ENCODE measurements around the gene HSD3B2.

The HSD3B2 gene

DNA sequence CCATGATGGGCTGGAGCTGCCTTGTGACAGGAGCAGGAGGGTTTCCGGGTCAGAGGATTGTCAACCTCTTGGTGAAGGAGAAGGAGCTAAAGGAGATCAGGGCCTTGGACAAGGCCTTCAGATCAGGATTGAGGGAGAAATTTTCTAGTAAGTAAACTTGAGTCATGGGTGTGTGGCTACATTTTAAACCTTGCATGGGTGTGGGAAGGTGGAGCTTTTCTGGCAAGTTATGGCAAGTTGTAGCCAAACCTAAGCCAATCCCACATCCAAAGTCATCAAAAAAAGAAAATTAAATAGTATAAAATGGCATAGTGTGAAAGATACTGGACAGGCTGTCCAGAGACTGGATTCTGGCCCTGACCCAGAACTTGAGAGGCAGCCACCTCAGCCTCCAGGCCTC, 52.3 kb downstream of the HSD3B2 start:
- DNase-seq, result no peak

DNA sequence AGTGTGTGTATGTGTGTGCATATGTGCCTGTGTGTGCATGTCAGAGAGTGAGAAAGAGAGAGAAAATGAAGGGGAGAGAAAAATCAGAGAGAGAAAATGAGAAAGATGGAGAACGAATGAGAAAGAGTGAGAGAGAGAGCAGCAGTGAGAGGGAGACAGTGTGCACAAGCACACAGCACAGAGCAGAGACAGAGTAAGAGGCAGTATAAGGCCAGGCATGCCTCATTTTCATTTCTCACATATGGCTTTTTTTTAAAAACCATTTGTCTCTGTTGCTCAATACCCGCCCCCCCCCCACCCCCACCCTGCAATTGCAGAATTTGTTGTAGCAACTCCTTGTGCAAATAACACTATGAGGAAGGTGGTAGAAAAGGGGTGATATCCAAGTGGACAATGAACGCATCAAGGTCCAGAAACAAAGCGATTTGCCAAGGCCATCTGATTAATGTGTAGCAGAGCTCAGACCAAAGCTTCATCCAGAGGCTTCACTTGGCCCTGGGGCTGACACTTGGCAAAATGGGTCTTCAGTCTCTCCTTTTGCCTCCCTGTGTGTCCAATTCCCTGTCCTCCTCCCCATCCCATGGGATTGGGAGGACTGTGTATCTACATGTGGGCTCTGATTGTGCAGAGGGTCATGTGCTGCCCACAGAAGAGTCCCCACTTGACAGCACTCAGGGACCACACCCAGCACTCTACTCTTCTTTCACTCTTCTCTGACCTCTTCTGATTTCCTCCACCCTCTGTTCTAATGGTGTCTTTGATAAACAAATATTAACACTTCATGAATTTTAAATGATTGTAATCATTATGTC, 53.1 kb downstream of the HSD3B2 start:
- no peak for DNase-seq

DNA sequence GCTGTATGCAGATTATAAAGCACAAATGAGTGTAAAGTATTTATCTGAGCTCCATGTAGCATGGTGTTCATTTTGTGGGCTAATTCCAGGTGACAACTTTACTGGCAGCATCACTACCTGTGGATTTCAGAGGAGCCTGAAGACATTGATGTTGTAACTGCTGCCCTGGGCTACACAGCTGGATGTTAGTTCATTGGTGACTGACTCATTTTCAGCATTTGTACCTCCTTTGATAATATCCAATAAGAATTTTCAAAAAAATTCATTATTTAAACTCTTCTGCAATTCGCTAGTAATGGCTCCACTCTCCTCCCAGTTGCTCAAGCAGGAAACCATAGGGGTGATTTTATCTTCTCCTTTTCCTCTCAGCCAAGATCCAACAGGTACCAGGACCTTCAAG, 54.8 kb downstream of the HSD3B2 start:
- no peak for DNase-seq

DNA sequence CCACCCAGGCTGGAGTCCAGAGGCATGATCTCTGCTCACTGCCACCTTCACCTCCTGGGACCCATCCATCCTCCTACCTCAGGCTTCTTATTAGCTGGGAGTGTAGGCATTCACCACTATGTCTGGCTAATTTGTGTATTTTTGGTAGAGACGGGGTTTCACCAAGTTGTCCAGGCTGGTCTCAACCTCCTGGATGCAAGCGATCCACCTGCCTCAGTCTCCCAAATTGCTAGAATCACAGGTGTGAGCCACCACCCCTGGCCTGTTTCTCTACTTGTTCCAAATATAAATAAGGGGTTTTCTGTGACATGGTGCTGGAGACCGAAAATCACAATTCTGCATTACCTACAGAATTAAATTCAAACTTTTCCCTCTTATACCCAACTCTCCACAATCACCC, 55.4 kb downstream of the HSD3B2 start:
- DNase-seq, result no peak

DNA sequence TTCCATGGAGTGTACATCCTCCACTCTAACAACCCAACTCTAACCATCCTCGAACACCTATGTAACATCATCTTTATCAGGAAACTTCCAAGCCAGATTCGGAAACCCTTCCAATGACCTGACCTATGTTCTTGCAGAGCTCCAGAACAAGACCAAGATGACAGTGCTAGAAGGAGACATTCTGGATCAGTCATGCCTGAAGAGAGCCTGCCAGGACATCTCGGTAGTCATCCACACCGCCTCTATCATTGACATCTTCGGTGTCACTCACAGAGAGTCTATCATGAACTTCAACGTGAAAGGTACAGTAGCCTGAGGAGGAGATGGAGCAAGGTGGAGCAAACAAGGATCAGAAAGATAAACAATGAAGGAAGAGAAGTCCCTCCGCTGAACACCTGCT, 56.0 kb downstream of the HSD3B2 start:
- no peak for DNase-seq

DNA sequence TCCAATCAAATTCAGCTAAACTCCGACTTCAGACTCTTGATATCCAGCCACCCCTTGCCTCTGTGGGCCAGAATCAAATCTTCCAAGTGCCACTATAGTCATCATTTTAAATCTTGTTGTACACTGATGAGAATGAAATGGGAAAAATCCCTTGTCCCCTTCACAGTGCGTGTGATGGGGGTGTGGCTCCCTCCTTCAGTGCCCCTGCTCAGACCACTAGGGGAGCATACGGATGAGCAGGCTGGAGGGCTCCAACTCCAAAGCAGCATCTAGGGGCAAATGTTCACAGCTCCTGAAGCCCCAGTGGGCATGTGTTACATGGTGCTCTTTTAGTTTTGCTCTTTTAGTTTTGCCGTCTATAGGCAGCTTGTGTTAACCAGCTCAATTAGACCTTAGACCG, 56.6 kb downstream of the HSD3B2 start:
- no peak for DNase-seq

DNA sequence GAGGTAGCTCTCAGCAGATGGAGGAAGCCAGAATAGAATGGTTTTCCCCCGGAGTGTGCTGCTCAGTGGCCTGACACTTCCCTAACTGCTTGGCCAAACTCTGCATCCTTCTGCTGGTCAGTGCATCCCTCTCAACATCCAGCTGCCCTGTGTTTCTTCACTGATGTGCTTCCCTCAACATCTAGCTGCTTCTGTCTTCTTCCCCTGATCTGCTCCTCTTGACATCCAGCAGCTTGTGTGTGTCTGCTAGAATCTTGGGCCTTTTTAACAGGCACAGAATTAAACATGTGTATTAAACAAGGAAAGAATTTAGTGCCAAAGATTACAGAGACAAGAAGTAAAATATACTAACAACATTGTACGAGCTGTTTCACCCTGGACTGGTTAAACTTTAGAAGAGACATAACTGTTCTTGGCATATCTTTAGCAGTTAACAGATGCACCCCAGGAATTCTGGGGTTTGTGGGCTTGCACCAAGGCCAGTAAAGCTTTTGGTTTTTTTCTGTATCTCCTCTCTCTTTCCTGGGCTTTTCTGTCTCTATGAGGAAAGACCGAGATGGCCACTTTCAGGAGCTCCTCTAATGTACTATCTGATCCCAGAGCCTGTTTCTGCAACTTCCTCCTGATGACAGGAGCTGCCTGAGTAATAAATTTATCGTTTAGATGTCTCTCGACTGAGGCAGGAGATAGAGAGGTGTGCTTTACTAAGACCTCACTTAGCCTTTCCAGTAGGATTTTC, 57.3 kb downstream of the HSD3B2 start:
- no peak for DNase-seq

Measured in CD4-positive, alpha-beta T cell treated with Interleukin-1 beta for 1 hour (primary cell).